HG02981 (cell line): Measurements from ENCODE around the gene ZNF827.
A peak's percentile ranks its signal among the peaks of the same experiment; 100 is the strongest.

Experiments
- ATAC-seq: cut with Tn5 transposase; IDR thresholded peaks from one replicate; pipeline ENCODE4 v1.9.1; 2021; ENCODE audit warnings: mild to moderate bottlenecking, moderate library complexity; ENCODE audit not compliant: unreplicated experiment

The ZNF827 gene

DNA sequence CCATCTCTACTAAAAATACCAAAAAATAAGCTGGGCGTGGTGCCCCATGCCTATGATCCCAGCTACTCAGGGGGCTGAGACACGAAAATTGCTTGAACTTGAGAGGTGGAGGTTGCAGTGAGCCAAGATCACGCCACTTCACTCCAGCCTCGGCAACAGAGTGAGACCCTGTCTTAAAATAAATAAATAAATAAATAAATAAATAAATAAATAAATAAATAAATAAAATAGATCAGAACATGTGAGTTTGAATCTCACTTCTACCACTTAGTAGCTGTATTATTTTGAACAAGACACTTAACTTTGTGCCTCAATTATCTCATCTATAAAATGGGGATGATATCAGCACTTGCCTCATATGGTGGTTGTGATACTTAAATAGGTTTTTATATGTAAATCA is 168.5 kb downstream of the ZNF827 start:
- ATAC-seq = no peak

DNA sequence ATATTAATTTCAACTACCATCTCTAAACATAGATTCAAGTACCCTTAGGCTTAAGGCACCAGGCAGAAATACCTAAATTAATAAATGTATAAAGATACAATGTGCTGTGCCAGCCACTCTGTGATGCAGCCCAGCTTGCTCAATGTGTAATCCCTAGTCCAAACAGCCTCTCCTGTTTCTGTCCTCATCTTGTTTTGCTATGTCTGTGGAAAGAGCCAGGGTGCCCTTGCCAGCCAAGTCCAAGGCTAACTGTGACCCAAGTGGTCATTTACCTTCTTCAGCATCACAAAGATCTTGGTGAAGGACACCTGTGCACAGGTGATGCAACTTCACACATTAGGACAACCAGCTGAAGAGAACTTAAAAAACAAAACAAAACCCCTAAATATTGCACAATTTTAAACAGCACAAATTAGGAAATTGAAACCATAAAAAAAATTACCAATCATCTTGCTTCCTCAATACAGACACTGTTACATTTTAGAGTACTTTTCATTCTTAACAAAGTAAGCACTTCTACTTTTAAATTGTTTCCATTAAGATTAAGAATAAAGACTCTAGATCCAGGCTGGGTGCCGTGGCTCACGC is 169.1 kb downstream of the ZNF827 start:
- no peak for ATAC-seq

DNA sequence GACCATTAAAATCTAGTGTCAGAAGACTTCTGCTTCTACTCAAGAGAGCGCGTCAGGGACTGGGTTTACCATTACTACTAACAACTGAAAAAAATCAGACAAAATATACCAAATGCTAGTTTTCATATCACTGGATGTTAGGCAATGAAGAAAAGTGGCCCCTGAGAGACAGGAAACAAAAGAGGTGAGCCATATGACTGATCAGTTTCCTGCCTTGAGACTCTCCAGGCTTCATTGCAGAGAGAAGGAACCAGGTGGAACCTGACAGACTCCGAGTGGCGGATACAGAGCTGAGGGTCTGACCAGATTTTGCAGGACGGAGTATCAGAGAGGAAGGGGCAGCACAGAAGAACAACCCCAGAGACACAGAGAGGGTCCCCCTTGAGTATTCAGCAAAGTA is 172.3 kb downstream of the ZNF827 start:
- no peak for ATAC-seq

DNA sequence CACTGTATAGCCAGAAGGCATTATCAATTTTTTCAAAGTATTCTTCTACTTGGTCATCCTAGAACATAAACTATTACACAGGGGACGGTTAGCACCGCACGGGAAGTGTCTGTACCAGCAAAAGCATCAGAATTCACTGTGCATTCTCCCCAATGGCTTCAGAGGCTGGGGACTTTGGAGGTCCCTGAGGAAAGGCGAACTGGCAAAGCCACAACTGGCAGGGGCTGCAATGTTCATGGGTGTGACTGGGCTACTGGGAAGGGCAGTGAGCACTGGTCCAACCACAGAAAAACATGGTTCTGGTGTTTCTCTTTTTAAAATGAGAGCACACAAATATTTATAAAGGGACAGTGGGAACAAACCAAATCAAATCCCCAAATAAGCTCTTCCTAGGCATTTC is 175.2 kb downstream of the ZNF827 start:
- no peak for ATAC-seq

DNA sequence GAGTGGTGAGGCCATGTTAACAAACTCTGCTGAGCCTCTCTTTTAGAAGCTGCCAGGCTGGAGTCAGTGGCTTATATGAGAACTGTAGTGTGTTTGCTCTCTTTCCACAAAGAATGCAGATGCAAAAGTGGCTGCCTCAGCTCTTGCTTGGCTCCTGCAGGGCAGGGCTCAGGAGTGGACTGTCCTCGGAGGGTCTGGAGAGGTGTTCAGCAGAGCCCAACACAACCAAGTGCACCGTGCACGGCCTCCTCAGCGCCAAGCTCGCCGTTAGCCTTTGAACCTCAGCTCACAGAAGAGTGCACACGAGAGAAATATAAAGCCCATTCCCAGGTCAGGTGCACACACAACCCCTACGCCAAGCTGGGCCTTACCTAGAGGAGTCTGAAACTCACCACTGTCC is 175.9 kb downstream of the ZNF827 start:
- no peak for ATAC-seq

DNA sequence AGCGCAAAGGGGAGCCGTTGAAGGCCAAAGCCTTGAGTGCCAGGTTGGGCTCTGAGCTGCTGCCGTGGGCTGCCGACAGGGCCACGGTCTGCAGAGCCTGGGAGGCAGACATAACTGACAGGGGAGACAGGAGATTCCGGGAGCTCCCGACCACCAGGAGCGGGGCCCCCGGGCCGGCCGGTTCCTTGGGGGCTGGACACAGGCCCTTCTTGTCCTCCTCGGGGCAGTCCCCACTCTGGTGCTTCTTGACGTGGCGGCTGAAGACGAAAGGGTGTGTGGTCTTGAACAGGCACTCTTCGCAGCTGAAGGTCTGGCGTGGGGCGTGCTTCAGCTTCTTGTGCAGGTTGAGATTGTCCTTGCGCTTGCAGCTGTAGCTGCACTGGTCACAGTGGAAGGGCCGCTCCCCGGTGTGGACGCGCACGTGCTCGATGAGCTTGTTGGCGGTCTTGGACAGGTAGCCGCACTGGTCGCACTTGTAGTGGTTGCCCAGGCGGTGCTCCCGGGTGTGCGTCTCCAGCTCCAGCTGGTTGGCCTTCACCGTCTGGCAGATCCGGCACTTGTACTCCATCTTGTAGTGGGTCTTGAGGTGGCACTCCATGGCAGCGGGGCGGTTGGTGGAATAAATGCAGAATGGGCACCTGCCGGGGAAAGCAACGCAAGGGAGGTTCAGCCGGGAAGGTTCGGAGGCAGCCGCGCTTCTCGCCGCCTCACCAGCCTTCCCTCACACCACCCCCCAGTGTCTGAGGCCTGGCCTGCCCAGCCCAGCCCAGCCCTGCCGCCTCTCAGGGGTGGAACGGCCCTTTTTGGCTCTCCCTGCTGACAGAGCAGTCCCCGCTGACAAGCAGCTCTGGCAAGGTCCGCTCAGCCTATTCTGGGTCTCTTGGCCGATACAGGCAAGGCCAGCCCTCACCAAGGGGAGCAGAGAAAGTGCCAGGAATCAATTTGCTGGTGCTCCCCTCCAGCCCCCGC is 177.4 kb downstream of the ZNF827 start:
- ATAC-seq = no peak

DNA sequence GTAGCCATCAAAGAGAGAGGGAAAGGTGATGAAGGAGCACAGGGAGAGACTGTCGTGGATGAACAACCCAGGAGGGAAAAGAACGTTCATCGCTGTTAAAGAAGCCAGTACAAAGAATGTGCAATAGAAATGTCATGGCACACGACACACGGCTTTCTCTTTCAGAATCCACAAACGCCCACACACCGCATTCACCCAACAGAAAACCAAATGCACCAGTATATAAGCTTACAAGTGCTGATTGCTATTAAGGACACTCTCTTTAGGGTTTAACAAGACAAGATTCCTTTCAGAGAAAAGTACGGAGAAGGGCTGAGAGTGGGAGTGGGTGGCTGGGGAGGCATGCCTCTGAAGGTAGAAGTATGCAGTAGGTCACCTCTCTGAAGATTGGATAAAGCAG is 178.4 kb downstream of the ZNF827 start:
- ATAC-seq = no peak

DNA sequence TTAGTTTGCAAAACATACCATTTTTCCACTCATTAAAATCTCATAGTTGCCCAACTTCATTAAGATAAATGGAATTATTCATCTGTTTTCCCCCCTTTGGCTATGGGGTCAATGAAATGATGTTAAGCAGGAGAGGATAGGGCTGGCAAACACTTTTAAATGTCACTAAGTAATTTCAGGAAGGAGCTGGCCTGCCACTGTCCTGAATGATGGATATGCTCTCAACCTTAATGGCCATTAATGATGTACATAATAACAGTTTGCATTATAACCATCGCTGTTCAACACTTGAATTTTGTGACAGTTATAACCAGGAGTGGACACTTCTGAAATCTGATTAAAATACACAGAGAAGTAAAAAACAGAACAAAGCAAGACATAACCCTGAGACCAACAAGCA is 181.4 kb downstream of the ZNF827 start:
- ATAC-seq = no peak

DNA sequence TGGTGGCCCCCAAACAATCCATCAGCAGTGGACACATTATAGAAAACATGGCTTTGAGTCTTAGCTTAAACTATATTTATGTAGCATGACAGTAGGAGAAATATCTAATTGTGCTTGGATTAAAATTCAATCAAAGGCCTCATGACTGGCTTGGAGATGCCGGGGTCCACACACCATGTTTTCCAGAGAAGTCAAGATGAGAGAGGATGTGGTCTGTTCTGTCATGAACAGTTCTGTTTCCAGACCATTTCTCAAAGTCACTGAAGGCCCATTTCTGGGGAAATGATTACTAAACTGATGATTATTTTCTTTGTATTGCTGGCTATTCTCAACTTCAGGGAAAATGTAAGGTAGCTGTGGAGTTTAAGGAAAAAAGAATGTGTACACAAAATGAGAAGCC is 182.4 kb downstream of the ZNF827 start:
- no peak for ATAC-seq

DNA sequence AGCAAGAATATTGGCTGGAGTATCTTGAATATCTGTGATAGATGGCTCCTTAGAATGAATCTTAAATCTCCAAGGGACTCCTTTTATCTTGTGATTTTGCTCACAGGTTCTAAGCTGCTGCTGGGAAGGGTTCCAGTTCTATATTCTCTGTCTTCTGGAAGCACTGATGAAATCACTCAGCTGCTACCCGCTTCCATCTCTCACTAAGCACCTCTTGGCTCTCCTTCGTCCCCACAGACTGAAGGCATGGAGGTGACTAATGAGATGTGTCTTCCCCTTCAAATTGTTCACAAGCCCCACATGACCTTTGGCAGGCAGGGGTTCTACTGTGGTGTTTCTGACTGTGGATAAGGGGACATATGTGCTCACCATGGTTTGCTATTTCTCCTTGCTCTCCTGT is 182.8 kb downstream of the ZNF827 start:
- no peak for ATAC-seq

DNA sequence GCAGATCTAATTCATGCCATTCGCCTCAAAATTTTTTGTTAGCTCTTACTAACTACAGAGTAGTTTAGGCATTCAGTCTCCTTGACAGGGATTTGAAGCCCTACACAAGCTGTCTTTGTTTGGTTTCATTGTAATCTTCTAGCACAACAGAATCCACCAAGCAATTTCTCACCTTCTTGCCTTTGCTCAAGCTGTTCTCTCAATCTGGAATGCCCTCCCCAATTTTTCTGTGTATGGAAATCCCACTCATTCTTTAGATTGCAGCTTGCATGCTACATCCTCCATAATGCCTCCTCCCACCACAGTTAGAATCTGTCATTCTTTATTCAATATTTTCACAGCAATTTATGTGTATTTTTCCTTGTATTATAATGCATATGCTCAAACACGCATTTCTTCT is 195.0 kb downstream of the ZNF827 start:
- no peak for ATAC-seq

DNA sequence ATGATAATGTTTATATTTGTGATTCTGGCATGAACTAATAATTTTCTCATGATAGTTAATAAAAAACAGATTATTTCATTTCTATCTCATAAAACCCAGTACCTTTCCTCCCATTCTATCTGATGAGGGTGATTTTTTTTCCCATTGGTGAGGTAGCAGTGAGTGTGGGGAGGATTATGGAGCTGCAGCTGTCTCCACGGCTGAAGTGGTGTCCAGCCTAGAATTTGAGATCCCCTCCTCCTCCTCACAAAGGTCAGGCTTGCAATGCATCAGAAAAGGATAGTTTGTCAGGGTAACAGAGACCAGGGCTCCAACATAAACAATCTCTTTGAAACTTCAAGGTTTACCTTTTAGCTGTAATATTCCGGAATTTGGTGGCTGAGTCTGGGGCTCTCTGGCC is 197.8 kb downstream of the ZNF827 start:
- no peak for ATAC-seq

DNA sequence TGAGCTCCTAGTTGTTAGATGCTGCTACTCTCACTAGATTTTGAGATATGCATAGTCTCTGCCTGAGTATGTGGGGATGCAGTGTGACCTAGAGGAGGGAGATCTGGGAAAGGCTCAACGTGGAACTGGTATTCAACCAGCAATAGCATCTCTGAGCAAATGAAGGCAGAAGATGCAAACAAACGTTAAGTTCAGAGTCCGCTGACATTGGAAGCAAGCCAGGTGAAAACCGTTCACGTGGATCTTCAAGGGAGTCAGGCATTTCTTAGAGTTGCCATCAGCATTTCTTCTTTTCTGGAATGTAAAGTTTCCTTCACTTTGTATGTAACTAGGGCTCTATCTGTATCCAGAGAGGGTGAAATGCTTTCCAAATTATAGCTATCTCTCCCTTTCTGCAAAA is 198.8 kb downstream of the ZNF827 start:
- ATAC-seq = no peak

DNA sequence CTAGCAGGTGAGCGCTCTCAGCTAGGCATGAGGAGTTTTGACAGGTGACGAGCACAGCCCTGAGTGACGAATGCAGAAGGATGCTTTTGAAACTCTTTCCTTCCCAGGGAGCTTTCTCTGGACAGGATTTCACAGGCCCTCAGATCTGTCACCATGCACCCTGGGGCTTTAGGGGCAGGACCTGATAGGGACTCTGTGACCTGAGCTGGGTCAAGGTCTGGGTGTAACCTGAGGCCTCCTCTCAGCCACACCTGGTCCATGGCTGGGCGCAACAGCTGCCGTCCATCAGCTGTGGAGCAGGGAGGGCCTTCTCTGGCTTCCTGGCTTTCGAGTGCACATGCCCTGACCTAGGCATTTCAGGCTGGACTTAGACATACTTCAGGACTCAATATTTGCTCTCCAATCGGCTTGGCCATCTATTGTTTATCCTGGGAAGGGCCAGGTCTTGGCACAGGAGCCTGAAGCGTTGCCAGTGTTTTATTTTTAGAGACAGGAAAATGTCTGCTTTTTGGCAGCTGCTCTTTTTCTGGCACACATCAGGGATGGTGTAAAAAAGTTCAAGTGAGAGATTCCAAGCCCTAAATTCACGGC is 202.3 kb downstream of the ZNF827 start:
- ATAC-seq = no peak

DNA sequence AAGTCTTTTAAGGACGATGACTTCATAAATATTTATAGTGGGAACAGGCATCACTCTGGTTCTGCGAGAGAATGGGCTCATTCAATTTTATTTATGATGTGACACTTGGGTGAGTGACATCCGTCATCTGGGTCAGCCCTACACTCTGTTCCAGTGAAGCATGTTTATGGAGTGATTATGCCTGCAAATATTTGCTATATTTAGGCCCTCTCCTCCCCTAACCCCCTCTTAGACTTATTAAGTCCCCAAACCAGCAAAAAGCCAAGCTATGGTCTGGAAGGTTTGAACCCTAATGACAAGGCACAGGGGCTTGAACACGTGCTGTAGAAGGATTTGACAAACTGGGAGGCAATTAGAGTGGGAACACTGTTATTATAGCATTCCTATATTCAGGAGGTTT is 202.8 kb downstream of the ZNF827 start:
- no peak for ATAC-seq

DNA sequence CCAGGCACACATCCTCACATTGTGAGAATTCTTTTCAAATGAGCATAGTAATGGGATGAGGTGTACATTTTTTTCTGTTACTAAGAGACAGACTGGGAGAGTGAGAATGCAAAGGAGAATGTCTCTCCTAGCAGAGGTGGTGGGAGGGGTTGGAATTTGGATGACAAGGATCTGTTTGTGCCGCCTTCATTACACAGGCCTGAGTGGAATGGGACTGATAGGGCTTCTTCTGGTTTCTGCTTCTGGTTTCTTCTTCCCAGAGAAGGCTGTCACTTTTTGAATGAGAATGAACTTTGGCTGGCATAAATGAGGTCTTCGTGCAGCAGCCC is 203.3 kb downstream of the ZNF827 start:
- ATAC-seq = no peak

DNA sequence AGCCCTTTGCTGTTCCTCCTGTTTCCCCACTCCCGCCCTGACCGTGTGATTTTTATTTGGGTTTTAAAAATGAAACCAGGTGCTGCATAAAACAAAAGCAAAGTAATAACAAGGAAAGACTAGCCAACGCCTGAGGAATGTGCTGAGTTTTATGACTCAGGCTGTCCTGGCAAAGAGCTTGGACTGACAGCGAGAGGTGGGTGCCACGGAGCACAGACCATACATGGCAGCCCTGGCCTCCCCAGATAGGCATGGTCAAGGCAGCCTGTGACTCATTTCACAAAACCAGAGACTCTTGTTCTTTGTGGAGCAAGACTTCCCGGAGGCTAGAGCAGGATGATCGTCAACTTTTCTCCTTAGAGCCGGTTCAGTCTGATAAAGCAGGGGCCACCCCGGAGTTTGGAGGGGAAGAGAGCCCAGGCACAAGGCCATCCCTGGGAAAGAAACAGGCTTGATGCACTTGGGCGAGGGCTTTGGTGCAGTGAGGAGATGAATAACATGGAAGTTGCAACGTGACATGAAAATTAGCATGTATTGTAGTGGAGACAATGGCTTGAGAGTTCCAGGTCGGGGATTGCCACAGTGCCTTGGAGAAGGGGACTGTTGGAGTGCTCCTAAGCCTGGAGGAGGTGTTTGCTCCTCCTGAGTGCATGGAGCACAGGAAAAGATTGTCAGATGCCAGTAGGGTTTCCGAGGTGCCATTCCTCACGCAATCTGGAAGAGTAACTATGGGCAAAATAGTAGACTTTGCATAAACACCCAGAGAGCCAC is 203.9 kb downstream of the ZNF827 start:
- no peak for ATAC-seq

DNA sequence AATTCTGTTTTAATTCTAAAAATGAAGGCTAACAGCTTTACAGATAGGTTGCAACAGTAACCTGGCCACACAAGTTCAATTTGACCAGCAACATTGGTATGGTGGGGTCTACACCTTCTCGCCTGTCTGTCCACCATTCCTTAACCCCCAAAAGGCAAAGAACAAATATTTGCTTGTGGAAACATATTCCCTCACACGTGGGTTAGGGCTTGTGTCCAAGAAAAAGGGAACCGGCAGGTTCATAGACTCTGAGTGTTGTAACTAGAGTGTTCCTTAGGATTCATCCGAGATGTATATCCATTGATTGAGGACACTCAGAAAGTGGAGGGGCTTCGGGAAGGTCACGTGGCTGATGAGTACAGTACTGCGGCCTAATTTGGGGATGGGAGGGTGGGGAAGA is 204.6 kb downstream of the ZNF827 start:
- ATAC-seq = no peak

DNA sequence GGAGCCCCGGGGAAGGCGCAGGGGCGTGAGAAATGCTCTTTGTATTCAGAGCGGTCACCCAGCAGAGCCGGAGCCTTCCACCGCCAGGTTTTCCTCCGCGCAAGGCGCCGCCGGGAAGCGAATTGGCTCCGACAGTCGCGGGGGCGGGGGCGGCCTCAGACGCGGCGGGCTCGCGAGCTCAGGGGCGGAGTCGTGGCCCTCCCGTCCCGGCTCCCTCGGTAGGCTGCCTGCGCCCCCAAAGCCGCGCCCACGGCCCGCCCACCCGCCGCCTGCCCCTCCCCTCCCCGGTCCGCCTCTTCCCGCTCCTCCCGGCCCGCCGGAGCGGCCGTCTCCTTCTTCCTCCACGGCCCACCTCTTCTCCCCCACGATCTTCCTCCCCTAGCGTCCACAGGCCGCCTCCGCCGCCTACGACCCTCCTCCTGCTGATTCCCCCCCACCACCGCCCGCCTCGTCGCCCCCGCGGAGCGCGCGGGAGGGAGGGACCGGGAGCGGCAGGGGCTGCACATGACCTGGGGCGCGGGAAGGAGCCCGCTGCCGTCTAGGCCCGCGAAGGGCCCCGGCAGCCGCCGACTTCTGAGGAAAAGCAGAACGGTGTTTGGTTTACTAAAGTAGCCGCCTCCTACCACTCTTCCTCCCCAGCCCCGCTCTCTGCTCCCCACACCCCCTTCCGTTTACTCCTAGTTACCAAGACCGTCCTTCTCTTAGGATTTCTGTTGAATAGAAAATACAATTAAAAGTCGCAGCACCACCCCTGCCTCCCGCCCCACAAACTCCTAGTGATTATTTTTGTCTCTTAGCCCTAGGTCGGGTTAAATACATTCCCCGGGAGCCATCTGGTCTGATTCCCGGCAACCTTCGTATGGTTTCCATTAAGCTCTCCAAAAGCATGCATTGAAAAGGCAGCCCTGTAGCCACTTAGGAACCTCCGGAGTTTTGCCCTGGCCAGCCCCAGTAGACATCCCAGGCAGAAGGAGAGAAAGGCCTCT is 205.4 kb downstream of the ZNF827 start:
- ATAC-seq = peak; percentile 90
